H1 (cell line): ENCODE results near the gene GALNT17. TPM values are rescaled to one million over a fixed set of nuclear protein-coding genes. Genes with fewer than 3 reads are reported as not detected.

Experiments
- CTCF ChIA-PET: fragments of 300-600 bp; sonication (Branson Sonifier 250); formaldehyde crosslinking; loops from one replicate; lab custom pipeline; 2021; ENCODE audit not compliant: partially characterized antibody; lab: Charles Lee
- POLR2A ChIA-PET: fragments of 300-600 bp; sonication (Branson Sonifier 250); formaldehyde crosslinking; loops from one replicate; lab custom pipeline; 2021; ENCODE audit warnings: inconsistent platforms; ENCODE audit not compliant: partially characterized antibody; lab: Charles Lee
- DNase-seq, 2 experiments: peaks; one replicate each; pipeline versions ENCODE4 v3.0.0 to v3.0.0-alpha.2; 2010 to 2022; ENCODE audit warnings: low spot score in 2 of 2, low read depth in 1 of 2, mixed read lengths in 1 of 2
- FAIRE-seq: peaks from 2 replicates; lab custom pipeline; 2011; peaks lifted over from hg19 to GRCh38; lab: Jason Lieb, UNC
- H2AFZ ChIP-seq: 2 replicates; pipeline ENCODE4 v1.8.1; 2012; ENCODE audit warnings: low read length, inconsistent platforms
- H2AK5ac ChIP-seq: 2 replicates; pipeline ENCODE4 v1.6.1; 2013; ENCODE audit warnings: low read depth, low read length
- H2BK120ac ChIP-seq: replicated peaks from 2 replicates; pipeline ENCODE3; 2013; ENCODE audit warnings: low read depth, low read length, inconsistent platforms
- H2BK12ac ChIP-seq: 2 replicates; pipeline ENCODE4 v1.6.1; 2013; ENCODE audit warnings: low read depth, low read length
- H2BK15ac ChIP-seq: 2 replicates; pipeline ENCODE4 v1.6.1; 2013; ENCODE audit warnings: low read length
- H2BK20ac ChIP-seq: 2 replicates; pipeline ENCODE4 v1.6.1; 2013; ENCODE audit warnings: low read length
- H2BK5ac ChIP-seq: 2 replicates; pipeline ENCODE4 v1.6.1; 2013; ENCODE audit warnings: low read depth, low read length
- H3K14ac ChIP-seq: 2 replicates; pipeline ENCODE4 v1.6.1; 2013; ENCODE audit warnings: inconsistent platforms; ENCODE audit not compliant: insufficient read length
- H3K18ac ChIP-seq: 2 replicates; pipeline ENCODE4 v1.6.1; 2013; ENCODE audit warnings: low read length; ENCODE audit errors: extremely low read depth
- H3K23ac ChIP-seq: 2 replicates; pipeline ENCODE4 v1.6.1; 2013; ENCODE audit warnings: inconsistent platforms; ENCODE audit not compliant: insufficient read length
- H3K23me2 ChIP-seq: 2 replicates; pipeline ENCODE4 v1.6.1; 2013; ENCODE audit warnings: low read depth, low read length
- H3K27ac ChIP-seq: 2 replicates; pipeline ENCODE4 v1.6.1; 2011; ENCODE audit warnings: low read depth, low read length, inconsistent platforms
- H3K27me3 ChIP-seq, 4 experiments: replicated peaks in 1 of 4; 1 replicate in 1 of 4; 2 replicates in 3 of 4; pipeline versions ENCODE4 v1.6.1 to v1.8.1; 2011 to 2013; ENCODE audit warnings: low read length in 3 of 4, mild to moderate bottlenecking in 3 of 4, inconsistent platforms in 2 of 4, mixed read lengths in 2 of 4, moderate library complexity in 1 of 4; ENCODE audit not compliant: control insufficient read depth in 3 of 4, insufficient read depth in 3 of 4; ENCODE audit errors: extremely low read depth in 1 of 4
- H3K36me3 ChIP-seq, 4 experiments: 2 replicates each; pipeline versions ENCODE4 v1.6.1 to v1.8.1; 2011 to 2013; ENCODE audit warnings: mild to moderate bottlenecking in 4 of 4, low read length in 3 of 4, moderate library complexity in 2 of 4, control low read depth in 1 of 4, inconsistent platforms in 1 of 4; ENCODE audit not compliant: insufficient read depth in 4 of 4, control insufficient read depth in 2 of 4
- H3K4ac ChIP-seq: replicated peaks from 2 replicates; pipeline ENCODE3; 2013; ENCODE audit warnings: low read length, low read depth, mixed read lengths, inconsistent platforms; ENCODE audit not compliant: insufficient read length
- H3K4me1 ChIP-seq, 4 experiments: replicated peaks in 1 of 4; 1 replicate in 1 of 4; 2 replicates in 3 of 4; pipeline versions ENCODE4 v1.6.1 to v1.8.1; 2011 to 2013; ENCODE audit warnings: low read length in 3 of 4, inconsistent platforms in 2 of 4, mixed read lengths in 1 of 4; ENCODE audit not compliant: insufficient read depth in 4 of 4, control insufficient read depth in 3 of 4
- H3K4me2 ChIP-seq, 2 experiments: 2 replicates each; pipeline versions ENCODE4 v1.6.1 to v1.8.1; 2011 to 2013; ENCODE audit warnings: low read depth in 2 of 2, low read length in 2 of 2, control low read depth in 1 of 2, inconsistent platforms in 1 of 2, mild to moderate bottlenecking in 1 of 2; ENCODE audit not compliant: insufficient read depth in 1 of 2
- H3K4me3 ChIP-seq, 4 experiments: fragments of 200-600, 300-600 bp in 1 of 4; sonication (generic), shearing (Covaris generic), sonication (Bioruptor Twin) in 1 of 4; 2 replicates each; pipeline versions ENCODE4 v1.5.1 to v1.8.1; 2011 to 2016; ENCODE audit warnings: low read length in 4 of 4, low read depth in 3 of 4, control low read depth in 2 of 4, inconsistent platforms in 2 of 4, mild to moderate bottlenecking in 2 of 4, mixed read lengths in 1 of 4, moderate library complexity in 1 of 4; ENCODE audit not compliant: insufficient read depth in 2 of 4; ENCODE audit errors: extremely low read depth in 1 of 4
- H3K56ac ChIP-seq: replicated peaks from 2 replicates; pipeline ENCODE3; 2013; ENCODE audit warnings: low read depth, mild to moderate bottlenecking, mixed read lengths, low read length, inconsistent platforms; ENCODE audit not compliant: insufficient read length
- H3K79me1 ChIP-seq: 2 replicates; pipeline ENCODE4 v1.6.1; 2013; ENCODE audit warnings: low read depth, low read length, control low read depth
- H3K79me2 ChIP-seq, 2 experiments: 2 replicates each; pipeline versions ENCODE4 v1.6.1 to v1.8.1; 2012 to 2013; ENCODE audit warnings: low read length in 2 of 2, mild to moderate bottlenecking in 2 of 2, inconsistent platforms in 1 of 2; ENCODE audit not compliant: insufficient read depth in 2 of 2, control insufficient read depth in 1 of 2
- H3K9ac ChIP-seq, 4 experiments: replicated peaks in 1 of 4; 1 replicate in 1 of 4; 2 replicates in 3 of 4; pipeline versions ENCODE4 v1.6.1 to v1.8.1; 2011 to 2013; ENCODE audit warnings: low read depth in 3 of 4, low read length in 3 of 4, control low read depth in 2 of 4, mild to moderate bottlenecking in 2 of 4, moderate library complexity in 2 of 4, inconsistent platforms in 1 of 4; ENCODE audit errors: extremely low read depth in 1 of 4
- H3K9me3 ChIP-seq, 2 experiments: 2 replicates each; pipeline versions ENCODE4 v1.6.1 to v1.8.1; 2012 to 2013; ENCODE audit warnings: mild to moderate bottlenecking in 2 of 2, moderate library complexity in 2 of 2, control low read depth in 1 of 2, inconsistent platforms in 1 of 2, low read depth in 1 of 2, low read length in 1 of 2, mixed read lengths in 1 of 2; ENCODE audit not compliant: insufficient read depth in 2 of 2
- H4K20me1 ChIP-seq, 2 experiments: replicated peaks in 1 of 2; 2 replicates each; pipeline versions ENCODE3 to v1.8.1; 2011 to 2013; ENCODE audit warnings: inconsistent platforms in 2 of 2, low read length in 2 of 2, mild to moderate bottlenecking in 1 of 2; ENCODE audit not compliant: insufficient read depth in 2 of 2, control insufficient read depth in 1 of 2
- H4K5ac ChIP-seq: 2 replicates; pipeline ENCODE4 v1.6.1; 2013; ENCODE audit warnings: low read length, low read depth, mixed read lengths, inconsistent platforms; ENCODE audit not compliant: insufficient read length
- H4K8ac ChIP-seq: 2 replicates; pipeline ENCODE4 v1.8.0; 2013; ENCODE audit warnings: mild to moderate bottlenecking, moderate library complexity, low read length, inconsistent platforms; ENCODE audit not compliant: insufficient read depth; ENCODE audit errors: extremely low read depth
- H4K91ac ChIP-seq: replicated peaks from 2 replicates; pipeline ENCODE3; 2013; ENCODE audit warnings: low read length, mixed read lengths, inconsistent platforms; ENCODE audit not compliant: insufficient read length
- ASH2L ChIP-seq: fragments of 200-600, 300-600 bp; sonication (generic); IDR thresholded peaks from one replicate; pipeline ENCODE4 v1.7.1; 2017; ENCODE audit warnings: low read length
- CBX5 ChIP-seq: fragments of 300-800, 300-1000 bp; sonication (generic); IDR thresholded peaks from 2 replicates; pipeline ENCODE4 v1.7.1; 2016; ENCODE audit warnings: antibody characterized with exemption, low read length, low read depth
- CEBPB ChIP-seq: IDR thresholded peaks from 2 replicates; pipeline ENCODE4 v1.6.1; 2012; ENCODE audit warnings: low read depth, low read length
- CTBP2 ChIP-seq: IDR thresholded peaks from 2 replicates; pipeline ENCODE4 v1.7.0; 2011; ENCODE audit warnings: borderline replicate concordance, mild to moderate bottlenecking, moderate library complexity, mixed read lengths, low read length; ENCODE audit not compliant: insufficient read depth, insufficient read length
- EZH2 ChIP-seq: fragments of 200-600 bp; sonication (generic); IDR thresholded peaks from 2 replicates; pipeline ENCODE4 v1.7.1; 2012; ENCODE audit warnings: low read depth, mild to moderate bottlenecking, moderate library complexity, low read length, inconsistent platforms; ENCODE audit not compliant: severe bottlenecking
- HDAC6 ChIP-seq: IDR thresholded peaks from one replicate; pipeline ENCODE4 v1.7.1; 2012; ENCODE audit warnings: low read depth, mild to moderate bottlenecking, inconsistent platforms, low read length, moderate library complexity
- MAFK ChIP-seq: IDR thresholded peaks from 2 replicates; pipeline ENCODE4 v1.6.1; 2012; ENCODE audit warnings: low read depth, mild to moderate bottlenecking, improper control_type of control experiment, low read length
- PHF8 ChIP-seq: fragments of 200-600 bp; sonication (generic); conservative IDR thresholded peaks from 2 replicates; pipeline ENCODE4 v1.7.1; 2012; ENCODE audit warnings: low read depth, mild to moderate bottlenecking, inconsistent platforms, low read length, moderate library complexity
- POLR2A ChIP-seq, 2 experiments: IDR thresholded peaks; 1 replicate in 1 of 2; 2 replicates in 1 of 2; pipeline ENCODE4 v1.6.1; 2011; ENCODE audit warnings: low read depth in 2 of 2, low read length in 2 of 2, mild to moderate bottlenecking in 2 of 2; ENCODE audit errors: control extremely low read depth in 1 of 2
- RFX5 ChIP-seq: IDR thresholded peaks from 2 replicates; pipeline ENCODE4 v1.6.1; 2011; ENCODE audit warnings: low read depth, low read length, improper control_type of control experiment, borderline replicate concordance
- WGBS, 2 experiments: shearing (Covaris generic) in 1 of 2; methylation state at CpG; one replicate each; pipeline versions ENCODE4 v1.1.6 to v1.1.7; 2013 to 2015; ENCODE audit warnings: low lambda C conversion rate in 2 of 2, mixed read lengths in 2 of 2, inconsistent platforms in 1 of 2, low coverage in 1 of 2, missing lambda C conversion rate in 1 of 2; ENCODE audit not compliant: insufficient replicate concordance in 2 of 2, insufficient coverage in 1 of 2, insufficient read length in 1 of 2; ENCODE audit errors: extremely low coverage in 1 of 2, missing lambda C conversion rate in 1 of 2; 5-methylcytosine and 5-hydroxymethylcytosine counted together
- polyA plus RNA-seq, 7 experiments: library from polyadenylated mRNA; depleted of rRNA in 3 of 7; stranded (reverse) in 5 of 7; unstranded in 2 of 7; fragments of >200 nt in 5 of 7; fragments of 200-250 nt in 2 of 7; gene quantifications; 1 replicate in 5 of 7; 2 replicates in 1 of 7; 4 replicates in 1 of 7; pipeline versions ENCODE4 v1.2.1 to v1.2.3, GENCODE V29; 2011 to 2013; ENCODE audit warnings: missing spikeins in 2 of 7, mixed read lengths in 2 of 7
- total RNA-seq: library from RNA; stranded (reverse); fragmentation: NEBNext Ultra II Directional; extraction: Animal tissue kit (Norgen Biotek cat#: 25700); gene quantifications from 2 replicates; pipeline ENCODE4 v1.2.1, GENCODE V29; 2021
- TF ChIP-seq, protein P1 (sequence below): IDR thresholded peaks from 2 replicates; pipeline ENCODE4 v1.6.1; 2011; ENCODE audit warnings: low read length, improper control_type of control experiment

GALNT17 gene
- total and polyA plus RNA-seq, 2 of the 8 experiments (the other 6 are each of a cell fraction or from before 2014, with no cell fraction given) = 37.7 to 47.0 TPM

DNA sequence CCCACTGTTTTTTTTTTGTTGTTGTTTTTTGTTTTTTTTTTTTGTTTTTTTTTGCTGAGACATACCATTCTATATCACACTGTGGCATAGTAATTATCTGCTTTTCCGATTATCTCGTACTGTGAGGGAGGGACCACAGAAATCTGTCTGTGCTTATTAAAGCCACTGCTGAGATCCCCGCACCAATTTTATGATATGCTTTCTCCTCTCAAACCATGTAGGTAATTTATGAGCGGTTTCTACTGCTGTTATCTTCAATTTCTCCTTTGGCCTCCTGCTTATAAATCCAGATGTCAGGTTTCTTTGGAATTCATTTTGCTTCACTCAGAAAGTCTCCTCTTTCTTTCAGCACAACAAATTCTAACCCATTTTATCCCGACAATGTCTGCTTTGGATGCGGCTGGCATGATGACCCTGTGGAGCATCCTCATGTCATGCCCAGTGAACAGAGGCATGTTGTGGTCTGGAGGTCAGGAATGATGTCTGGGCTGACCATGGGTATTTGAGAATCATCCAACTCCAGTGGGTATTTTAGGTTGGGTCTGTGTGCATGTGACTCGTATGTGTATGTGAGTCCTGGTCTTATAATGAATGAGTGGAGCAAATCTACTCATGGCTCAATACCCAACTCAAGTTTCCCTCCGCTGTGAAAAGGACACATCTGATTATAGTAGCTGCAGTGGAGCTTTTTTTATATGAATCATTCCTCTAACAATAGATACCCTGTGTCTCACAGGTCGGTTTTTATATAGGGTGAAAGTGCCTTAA, 213.4 kb downstream of the GALNT17 start:
- H3K23me2 ChIP-seq = no peaks in the 10 kb centered on the region
- H2BK20ac ChIP-seq = no peak overlapping the region
- no peak overlapping the region for H4K5ac ChIP-seq
- H4K20me1 ChIP-seq = no peaks in the 10 kb centered on the region
- H2BK5ac ChIP-seq = no peak overlapping the region
- H3K4ac ChIP-seq = no peak overlapping the region
- peaks cover 0 to 65% of the 10 kb centered on the region in 2 experiments; a peak in 2 of 4 replicates for H3K79me2 ChIP-seq
- H2BK12ac ChIP-seq = no peak overlapping the region
- H2AK5ac ChIP-seq = no peak overlapping the region
- no peak overlapping the region for H3K14ac ChIP-seq
- no peaks in the 10 kb centered on the region; the same call in none of the 2 replicates for H3K79me1 ChIP-seq
- DNase-seq = no peak
- H3K4me3 ChIP-seq = no peak overlapping the region
- POLR2A ChIA-PET = no interaction called here
- peaks cover 2 to 6% of the 10 kb centered on the region in 2 experiments; a peak in 1 of 4 replicates for H3K9me3 ChIP-seq
- H4K8ac ChIP-seq = no peak overlapping the region
- no peak overlapping the region for H3K9ac ChIP-seq
- 94% methylated on average over 9 of the region's 9 CpGs; no CpG with 5 or more reads in 1 of the 2 experiments for WGBS, 2 experiments
- no peak overlapping the region for H3K27ac ChIP-seq
- no peak overlapping the region for H4K91ac ChIP-seq
- H2AFZ ChIP-seq = no peak overlapping the region
- H3K56ac ChIP-seq = no peak overlapping the region
- no peak overlapping the region for H3K4me2 ChIP-seq
- CTCF ChIA-PET = interaction anchor here (0.6 to 1.5 kb wide), 5 partner anchors 11 to 391 kb away, joined by 3 to 4 read pairs (median 3); no protein-coding TSS in a partner anchor
- no peak overlapping the region for H2BK15ac ChIP-seq
- H3K18ac ChIP-seq = no peak overlapping the region
- H2BK120ac ChIP-seq = no peak overlapping the region
- H3K23ac ChIP-seq = no peak overlapping the region
- no peaks in the 10 kb centered on the region for H3K27me3 ChIP-seq
- peak; percentile 19 for FAIRE-seq
- H3K36me3 ChIP-seq = peaks cover 0 to 3% (median 0%) of the 10 kb centered on the region in 4 experiments; a peak in 2 of 8 replicates
- H3K4me1 ChIP-seq = peaks cover 6 to 13% (median 9%) of the 10 kb centered on the region in 4 experiments; a peak in 6 of 7 replicates
- TF ChIP-seq POLR2A (IDR thresholded peaks at IDR 0.05; ENCODE audit: control extremely low read depth in 1 of 2, low read depth in 2 of 2, low read length in 2 of 2) (no peak), EZH2 (no peak), RFX5 (no peak), HDAC6 (no peak), CBX5 (no peak), CTBP2 (no peak), MAFK (no peak), ASH2L (no peak), CEBPB (no peak), PHF8 (no peak)
- TF ChIP-seq, protein P1, sequence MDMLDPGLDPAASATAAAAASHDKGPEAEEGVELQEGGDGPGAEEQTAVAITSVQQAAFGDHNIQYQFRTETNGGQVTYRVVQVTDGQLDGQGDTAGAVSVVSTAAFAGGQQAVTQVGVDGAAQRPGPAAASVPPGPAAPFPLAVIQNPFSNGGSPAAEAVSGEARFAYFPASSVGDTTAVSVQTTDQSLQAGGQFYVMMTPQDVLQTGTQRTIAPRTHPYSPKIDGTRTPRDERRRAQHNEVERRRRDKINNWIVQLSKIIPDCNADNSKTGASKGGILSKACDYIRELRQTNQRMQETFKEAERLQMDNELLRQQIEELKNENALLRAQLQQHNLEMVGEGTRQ = no peak
